Activated T-cell treated with anti-CD3 and anti-CD28 coated beads for 1 hour (primary cell): ENCODE data around the gene AFF3.

Experiments
- DNase-seq: peaks from one replicate; pipeline ENCODE4 v3.0.0-alpha.2; 2020; ENCODE audit warnings: low read depth

The AFF3 gene

GRCh38 chr2:99659874-99660273, 482.5 kb downstream of the AFF3 start:
- DNase-seq: no peak

- no peak for DNase-seq
Measured at GRCh38 chr2:99657691-99658258, 484.6 kb downstream of the AFF3 start.

- DNase-seq: no peak
Measured at GRCh38 chr2:99656994-99657393, 485.4 kb downstream of the AFF3 start.

- DNase-seq: no peak
Measured at GRCh38 chr2:99653433-99653832, 489.0 kb downstream of the AFF3 start.

GRCh38 chr2:99652862-99653261, 489.5 kb downstream of the AFF3 start:
- DNase-seq: no peak

GRCh38 chr2:99651930-99652670, 490.3 kb downstream of the AFF3 start:
- no peak for DNase-seq

GRCh38 chr2:99648906-99649789, 493.2 kb downstream of the AFF3 start:
- DNase-seq: no peak

- DNase-seq: no peak
Measured at GRCh38 chr2:99648178-99648844, 494.1 kb downstream of the AFF3 start.

- no peak for DNase-seq
Measured at GRCh38 chr2:99645960-99646359, 496.4 kb downstream of the AFF3 start.

- no peak for DNase-seq
Measured at GRCh38 chr2:99644419-99644787, 498.0 kb downstream of the AFF3 start.

- DNase-seq: no peak
Measured at GRCh38 chr2:99643787-99644418, 498.5 kb downstream of the AFF3 start.

GRCh38 chr2:99641999-99642398, 500.4 kb downstream of the AFF3 start:
- no peak for DNase-seq

- no peak for DNase-seq
Measured at GRCh38 chr2:99640635-99641151, 501.7 kb downstream of the AFF3 start.

GRCh38 chr2:99638791-99639190, 503.6 kb downstream of the AFF3 start:
- no peak for DNase-seq

GRCh38 chr2:99637159-99637697, 505.2 kb downstream of the AFF3 start:
- no peak for DNase-seq

- no peak for DNase-seq
Measured at GRCh38 chr2:99636144-99637034, 506.0 kb downstream of the AFF3 start.

GRCh38 chr2:99635710-99636109, 506.7 kb downstream of the AFF3 start:
- DNase-seq: no peak

- no peak for DNase-seq
Measured at GRCh38 chr2:99634234-99634633, 508.2 kb downstream of the AFF3 start.

GRCh38 chr2:99631700-99632099, 510.7 kb downstream of the AFF3 start:
- DNase-seq: no peak

- DNase-seq: no peak
Measured at GRCh38 chr2:99629320-99629719, 513.1 kb downstream of the AFF3 start.
